ENCODE data around the gene HS3ST3A1.

The HS3ST3A1 gene

DNA sequence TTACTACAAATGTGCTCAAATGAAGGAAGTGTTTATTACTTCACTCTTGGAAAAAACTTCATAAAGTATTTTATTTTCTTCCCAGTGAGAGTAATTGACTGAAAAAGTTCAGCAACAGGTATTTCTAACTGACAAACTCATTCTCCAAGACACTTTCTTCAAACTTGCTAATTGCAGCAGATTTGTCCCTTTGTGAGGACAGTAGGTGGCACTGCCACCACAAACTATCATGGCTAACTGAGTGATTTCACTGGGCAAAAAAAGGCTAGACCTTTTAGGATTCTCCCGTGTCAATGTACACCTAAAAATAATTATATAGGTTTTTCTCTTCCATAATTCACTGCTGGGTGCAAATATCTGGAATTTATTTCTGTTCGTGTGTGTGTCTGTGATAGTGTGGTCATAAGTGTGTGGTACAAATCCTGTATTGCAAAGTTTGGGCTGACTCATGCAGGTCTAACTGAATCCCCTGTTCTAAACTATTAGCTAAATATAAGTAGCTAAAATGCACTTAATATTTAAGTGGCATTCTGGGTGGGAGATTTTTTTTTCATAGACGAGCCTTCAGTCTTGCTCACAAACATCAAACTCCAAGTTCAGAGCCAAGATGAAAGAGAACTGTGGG, 3.9 kb downstream of the HS3ST3A1 start:
- peak; percentile 43 for DNase-seq

DNA sequence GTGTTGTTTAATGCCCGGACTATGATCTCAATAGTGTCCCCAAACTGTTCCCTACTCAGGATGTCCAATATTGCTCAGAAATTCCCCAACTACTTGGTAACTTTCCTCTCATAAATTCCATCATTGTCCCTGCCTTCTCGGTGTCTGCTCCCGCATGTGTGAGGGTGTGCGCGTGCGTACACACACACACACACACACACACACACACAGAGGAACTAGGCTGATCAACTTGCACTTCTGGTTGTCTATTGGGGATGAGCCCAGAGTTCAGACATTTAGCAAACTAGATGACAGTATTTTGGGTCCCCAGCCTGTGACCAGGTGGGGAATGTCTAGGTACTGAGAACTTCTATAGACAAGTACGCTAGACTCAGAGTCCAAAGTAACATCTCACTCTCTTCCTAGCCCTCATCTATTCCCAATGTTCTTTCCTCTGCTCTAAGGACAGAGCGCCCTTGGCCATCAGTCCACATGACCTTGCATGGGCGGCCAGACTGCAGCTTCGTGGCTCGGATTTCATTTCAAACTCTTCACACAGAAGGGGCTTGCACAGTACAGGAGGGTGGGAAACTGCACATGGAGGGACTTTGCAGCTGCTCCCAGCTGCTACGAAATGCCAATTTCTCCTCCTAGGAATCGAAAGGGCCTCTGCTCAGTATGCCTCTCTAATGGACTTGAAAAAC, 5.3 kb downstream of the HS3ST3A1 start:
- DNase-seq, result no peak

DNA sequence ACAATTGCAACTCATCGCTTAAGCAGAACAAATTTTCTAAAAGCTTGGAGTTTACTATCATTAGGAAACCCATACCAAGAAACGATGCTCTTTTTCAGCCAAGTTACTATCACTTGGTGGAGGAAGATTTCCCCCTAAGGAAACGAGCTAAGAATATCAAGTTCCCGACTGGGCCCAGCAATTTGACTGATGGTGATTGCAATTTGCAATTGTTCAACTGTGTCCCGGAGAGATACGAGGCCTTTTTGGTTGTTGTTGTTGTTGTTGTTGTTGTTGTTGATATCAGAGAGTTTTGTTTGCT, 6.2 kb downstream of the HS3ST3A1 start:
- no peak for DNase-seq

DNA sequence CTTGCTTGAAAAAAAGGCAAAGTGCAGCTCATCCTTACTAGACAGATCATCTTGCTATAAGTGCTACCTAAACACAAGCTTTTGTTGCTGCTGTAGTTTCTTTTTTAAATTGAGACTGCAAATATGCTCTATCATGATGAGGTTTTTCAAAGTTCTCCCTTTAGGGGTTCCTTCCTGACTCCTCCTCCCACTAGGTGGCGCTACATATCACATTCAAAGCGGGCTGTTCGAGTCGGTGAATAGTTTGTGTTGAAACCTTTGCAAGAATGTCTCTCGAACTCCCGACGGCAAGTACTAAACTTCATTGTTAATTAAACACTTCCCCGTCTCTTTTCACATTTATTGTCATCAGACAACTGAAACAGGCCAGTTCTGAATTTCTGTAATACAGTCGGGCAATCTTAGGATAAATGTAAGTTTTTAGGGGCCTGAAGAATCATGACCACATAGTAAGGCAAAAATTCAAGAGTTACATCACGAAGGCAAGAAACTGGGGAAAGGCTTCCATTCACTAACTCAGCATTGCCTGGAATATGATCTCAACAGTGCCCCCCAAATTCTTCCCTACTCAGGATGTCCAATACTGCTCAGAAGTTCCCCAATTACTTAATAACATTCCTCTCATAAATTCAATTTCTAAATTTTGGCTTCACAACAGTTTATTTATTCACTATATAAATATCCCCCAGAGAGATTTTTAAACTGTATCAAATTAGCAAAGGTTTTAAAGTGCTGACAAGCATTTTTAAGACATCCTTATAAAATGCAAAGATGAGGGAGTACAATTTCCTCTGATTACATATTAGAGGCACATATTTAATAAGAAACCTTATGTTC, 6.7 kb downstream of the HS3ST3A1 start:
- peak; percentile 86 for DNase-seq

DNA sequence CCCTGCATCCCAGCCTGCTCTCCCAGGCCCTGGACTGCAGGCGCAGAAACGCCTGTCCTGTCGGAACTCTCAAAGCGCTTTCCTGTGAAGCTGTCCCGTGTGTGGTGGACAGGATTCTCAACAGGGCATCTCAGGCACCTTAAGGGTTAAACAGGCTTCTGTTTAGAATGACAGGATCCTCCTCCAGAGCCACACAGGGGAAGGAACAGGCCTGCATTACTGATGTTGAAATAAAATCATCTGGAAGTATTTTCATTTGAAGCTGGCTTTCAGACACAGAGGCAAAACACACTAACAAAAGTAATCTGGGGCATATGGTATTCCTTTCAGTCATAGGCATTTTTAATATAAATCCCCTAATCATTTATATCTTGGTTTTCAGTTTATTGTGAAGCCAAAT, 7.4 kb downstream of the HS3ST3A1 start:
- DNase-seq, result no peak

DNA sequence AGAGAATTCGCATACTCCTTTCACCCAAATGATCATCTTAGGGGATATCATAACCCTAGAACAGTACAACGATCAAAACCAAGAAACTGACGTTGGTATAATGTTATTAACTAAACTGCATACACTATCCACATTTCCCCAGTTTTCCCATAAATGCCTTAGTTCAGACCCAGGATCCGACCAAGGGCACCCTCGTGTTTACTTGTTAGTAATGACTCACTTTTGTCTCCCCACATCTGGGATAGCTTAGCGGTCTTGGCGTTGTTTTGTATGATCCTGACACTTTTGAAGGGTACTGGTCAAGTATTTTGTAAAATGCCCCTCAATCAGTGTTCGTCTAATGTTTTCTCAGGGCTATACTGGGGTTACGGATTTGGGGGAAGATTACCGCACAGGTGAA, 8.0 kb downstream of the HS3ST3A1 start:
- DNase-seq, result no peak

DNA sequence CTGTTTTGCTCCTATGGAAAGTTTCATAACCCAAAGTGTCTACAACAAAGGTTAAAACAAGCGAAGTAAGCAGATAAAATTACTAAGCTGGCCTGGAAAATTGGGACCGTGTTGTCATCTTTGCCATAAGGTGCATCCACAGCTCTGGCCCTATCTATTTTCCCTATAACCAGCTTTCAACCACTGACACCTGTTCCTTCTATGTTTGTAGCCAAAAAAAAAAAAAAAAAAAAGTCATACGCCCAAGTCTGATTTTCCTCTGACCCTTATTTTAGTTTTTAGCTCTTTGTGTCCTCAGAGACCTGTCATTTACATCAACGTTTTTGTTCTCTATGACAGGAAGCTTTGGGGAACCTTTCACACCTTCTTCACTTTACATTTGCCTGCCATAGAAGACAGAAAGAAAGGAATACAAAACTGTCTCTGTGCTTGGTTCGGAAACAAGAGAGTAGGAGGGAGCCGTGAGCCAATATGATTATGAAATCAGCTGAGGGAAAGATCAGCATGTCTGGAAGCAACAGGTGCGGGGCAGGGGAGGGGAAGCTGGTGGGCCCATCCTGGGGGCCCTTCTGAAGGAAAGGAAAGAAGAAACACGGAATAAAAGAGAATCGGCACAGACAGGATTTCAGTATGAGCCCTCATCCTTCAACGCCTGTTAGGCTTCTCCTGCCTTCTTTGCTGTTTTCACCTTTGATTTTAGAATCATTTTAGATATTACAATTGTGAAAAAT, 8.5 kb downstream of the HS3ST3A1 start:
- no peak for DNase-seq

DNA sequence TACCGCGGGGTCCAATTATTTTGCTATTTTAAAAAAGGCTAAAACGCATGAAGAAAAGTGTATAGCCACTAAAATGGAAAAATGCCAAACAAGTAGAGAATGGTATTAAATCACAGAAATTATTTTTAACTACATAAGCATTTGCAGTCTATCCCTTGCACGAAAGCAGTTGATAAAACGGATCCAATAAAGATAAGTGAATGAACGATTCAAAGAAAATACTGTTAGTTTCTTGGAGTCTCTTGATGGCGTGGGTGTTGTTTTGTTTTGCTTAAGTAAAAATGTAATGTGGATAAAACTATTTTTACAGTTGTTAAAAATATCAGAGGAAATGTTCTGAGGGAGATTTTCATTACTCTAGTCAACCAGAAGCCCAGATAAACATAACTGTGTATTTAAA, 9.3 kb downstream of the HS3ST3A1 start:
- DNase-seq, result no peak

DNA sequence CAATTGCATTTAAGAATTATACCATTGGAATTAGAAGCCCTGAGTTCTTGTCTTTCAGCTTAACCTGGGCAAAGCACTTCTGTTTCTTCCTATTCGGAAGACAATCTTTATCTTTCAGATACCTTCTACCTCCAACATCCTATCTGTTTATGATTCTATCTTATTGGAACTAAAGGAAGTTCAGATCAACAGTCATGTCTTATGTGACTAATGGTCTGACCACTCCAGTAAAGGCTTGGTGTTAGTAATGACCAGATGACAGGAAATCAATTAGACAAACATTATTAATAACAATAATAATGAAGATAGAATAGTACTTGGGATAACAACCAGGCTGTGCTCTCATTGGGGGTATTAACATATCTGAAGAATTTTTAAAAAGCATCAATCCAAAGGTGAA, 11.3 kb downstream of the HS3ST3A1 start:
- DNase-seq, result no peak

DNA sequence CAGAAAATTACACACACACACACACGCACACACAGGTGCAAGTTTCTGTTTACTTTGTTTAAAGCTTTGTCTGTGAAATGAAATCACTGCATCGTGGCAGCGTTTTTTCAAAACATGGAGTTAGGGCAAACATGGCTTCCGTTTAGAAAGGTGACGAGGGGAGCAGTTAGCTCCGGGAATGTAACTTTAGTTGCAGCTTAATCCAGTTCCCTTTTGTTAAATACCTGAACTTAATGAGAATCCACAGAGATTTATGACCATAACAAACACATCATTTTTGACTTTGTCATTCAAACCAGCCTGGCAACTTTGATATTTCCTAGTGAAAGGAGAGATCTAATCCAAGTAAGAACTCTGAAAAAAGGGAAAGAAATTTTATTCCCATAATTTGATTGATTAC, 12.1 kb downstream of the HS3ST3A1 start:
- DNase-seq, result no peak

DNA sequence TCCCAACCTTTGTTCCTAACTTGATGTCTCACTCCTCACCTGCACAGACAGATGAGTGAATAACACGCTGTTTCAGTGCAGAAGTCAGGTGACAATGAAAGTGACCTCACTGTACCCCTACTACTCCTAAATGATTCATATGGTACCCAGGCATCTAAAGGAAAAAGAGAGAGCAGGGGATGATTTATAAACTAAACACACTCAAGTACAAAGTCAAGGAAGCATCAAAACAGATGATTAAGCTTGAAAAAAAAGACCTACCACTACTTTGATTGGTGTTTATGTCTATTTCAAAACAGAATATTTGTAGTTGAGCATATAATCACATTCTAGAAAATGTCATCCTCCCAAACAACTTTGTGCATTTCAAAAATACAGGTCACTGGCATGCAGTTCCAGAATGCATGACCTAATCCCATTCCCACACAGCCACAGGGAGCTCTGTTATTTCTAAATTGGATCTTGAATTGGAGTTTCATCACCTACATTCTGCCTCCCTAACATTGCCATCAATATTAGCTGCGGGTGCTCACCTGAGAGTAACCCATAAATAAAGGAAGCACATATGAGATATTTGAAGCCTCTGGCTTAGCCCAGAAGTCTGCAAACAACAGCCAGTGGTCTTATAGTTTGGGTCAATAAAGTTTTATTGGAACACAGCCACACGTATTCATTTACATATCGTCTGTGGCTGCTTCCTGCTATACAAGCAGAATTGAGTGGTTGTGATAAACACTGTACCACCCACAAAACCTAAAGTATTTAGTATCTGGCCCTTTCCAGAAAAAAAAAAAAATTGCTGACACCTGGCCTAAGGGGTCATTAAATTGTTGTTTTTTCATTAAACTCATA, 14.0 kb downstream of the HS3ST3A1 start:
- DNase-seq, result no peak

DNA sequence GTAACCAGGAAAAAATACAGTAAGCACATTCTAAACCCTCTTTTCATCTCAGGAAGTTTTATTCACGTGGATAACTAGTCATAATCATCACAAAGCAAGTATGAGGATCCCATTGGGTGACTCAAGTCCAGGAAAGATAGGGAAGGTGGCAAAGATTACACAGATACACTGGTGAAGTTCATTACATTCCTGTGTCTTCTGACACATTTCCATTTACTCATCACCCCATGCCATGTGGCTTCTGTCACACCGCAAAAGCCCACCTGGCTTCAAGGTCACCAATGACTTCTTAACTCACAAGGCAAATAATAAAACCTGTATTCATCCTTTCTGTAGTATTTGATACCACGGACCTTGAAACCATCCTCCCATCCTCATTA, 17.0 kb downstream of the HS3ST3A1 start:
- DNase-seq, result no peak

DNA sequence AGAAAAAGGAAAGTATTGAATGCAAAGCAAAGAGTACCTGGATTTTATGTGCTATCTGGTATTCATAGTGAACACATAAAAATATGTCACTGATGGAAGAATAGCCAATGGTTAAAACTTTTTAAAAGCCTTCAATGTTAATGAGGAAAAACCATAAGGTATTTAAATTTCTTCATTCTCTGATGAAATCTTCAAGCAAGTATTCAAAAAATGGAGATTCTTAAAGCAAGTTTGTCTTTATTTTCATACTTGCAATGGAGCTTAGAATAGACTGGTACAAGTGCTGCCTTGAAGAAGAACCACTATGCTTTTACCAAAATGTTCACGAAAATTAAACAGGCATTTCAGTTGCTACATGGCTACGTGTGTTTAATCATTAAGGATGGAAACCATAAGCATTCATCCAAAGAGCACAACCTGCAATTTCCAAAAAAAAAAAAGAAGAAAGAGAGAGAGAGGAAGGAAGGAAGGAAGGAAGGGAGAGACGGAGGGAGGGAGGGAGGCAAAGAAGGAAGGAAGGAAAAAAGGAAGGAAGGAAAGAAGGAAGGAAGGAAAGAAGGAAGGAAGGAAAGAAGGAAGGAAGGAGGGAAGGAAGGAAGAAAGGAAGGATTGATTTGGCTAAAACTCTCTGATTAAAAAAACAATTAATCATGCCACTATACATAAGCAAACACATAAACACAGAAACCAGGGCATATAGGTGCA, 17.6 kb downstream of the HS3ST3A1 start:
- no peak for DNase-seq

DNA sequence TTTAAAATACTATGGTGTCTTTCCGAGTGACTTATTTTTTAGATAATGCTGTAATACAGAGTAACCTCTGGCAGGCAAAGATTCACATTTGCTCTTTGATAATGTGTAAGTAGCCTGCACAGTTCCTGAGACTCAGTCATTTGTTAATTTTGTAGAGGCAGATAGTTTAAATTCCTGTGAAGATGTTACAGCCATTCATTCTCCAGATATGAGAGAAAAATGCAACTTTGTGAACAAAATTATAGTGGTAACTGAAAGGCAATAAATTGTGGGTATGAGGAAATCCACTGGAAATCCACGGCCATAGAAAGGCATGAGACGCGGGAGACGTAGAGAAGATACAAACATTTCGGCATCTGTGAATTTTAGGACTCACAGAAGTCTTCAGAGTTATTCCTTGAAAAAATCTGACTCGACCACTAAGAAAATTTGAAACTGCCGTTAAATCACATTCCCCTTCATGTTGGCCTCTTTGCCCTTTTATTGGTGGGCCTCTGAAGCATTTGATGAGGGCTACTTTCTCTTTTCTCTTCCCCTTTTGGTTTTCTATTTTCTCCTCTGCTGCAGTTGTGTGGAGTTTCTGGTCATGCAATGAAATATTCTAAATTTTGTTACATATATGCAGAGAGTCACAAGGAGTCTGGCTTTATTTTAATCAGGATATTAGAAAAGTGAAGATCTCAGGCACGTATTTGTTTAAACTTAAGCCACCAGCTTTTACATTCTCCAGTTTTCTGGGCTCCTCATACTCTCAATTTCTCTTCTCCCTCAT, 18.8 kb downstream of the HS3ST3A1 start:
- no peak for DNase-seq

DNA sequence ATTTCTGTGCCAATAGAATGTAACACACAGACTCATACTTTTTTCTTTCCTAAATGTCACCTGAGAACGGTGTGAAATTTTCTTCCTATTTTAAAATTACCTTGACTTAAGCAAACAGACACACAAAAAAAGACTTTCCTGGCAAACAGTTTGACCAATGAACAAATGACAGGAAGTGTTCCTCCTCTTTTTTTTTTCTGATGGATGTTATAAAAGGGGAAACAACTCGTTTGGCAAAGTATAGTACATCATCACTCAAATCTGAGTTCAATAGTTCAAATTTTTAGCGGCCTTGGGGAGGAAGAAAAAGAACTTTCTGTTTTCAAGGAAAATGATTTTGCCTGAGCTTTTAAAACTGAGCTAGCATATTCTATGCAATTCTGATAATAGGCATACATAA, 19.8 kb downstream of the HS3ST3A1 start:
- no peak for DNase-seq

DNA sequence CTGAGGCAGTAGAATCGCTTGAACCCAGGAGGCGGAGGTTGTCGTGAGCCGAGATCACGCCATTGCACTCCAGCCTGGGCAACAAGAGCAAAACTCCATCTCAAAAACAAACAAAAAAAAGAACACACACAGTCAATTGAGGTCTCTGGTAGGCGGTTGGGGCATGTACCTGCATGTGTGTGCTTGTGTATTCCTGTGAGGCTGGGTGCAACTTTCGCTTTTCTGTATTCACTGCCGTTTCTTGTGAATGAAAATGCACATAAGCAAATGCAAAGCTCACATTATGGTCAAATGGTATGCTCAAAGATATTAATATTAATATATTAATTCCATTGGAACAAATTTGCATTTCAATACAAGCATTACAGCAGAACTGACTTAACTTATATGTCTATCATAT, 20.9 kb downstream of the HS3ST3A1 start:
- DNase-seq, result no peak

DNA sequence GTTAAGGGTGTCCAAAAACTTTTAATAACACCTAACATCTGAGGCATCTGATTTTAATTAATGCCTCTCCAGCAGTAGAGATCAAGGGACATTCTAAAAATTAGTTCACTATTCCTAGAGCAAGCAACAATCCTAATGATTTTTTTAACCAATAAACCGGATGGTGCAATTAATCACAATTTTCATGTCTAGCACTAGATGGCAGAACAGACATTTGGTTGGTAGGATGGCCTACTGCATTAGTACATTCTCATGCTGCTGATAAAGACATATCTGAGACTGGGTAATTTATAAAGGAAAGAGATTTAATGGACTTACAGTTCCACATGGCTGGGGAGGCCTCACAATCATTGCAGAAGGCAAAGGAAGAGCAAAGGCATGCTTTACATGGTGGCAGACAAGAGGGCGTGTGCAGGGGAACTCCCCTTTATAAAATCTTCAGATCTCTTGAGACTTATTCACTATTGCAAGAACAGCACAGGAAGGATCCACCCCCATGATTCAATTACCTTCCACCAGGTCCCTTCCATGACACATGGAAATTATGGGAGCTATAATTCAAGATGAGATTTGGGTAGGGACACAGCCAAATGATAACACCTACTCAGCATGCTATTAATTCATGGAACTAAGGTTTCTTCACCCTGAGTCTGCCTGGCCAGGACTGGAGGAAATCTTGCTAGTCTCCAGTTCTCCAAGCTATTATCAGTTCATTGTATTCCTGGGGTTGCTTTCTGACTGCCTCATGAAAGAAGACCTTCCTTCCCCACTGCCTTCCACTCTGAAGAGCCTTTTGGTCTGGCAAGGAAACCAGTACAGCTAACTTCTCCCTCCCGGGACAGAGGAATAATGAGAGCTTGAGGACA, 24.8 kb downstream of the HS3ST3A1 start:
- DNase-seq, result no peak

DNA sequence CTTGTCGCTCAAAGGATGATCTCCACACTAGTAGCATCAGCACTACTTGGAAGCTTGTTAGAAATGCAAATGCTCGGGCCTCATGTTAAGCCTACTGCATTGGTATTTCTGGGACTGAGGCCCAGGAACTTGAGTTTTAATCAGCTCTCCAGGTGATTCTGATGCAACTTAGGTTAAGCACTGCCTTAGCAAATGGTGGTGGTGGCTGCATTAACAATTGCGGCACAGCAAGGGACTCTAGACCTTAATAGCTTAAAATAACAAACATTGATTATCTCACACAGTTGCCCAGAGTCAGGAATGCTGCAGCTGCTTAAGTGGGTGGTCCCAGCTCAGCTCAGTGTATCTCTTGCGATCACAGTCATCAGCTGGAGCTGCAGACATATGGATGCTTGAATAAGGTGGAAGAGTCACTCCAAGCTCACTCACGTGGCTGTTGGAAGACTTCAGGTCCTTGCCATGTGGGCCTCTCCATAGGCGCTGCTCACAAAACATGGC, 25.8 kb downstream of the HS3ST3A1 start:
- DNase-seq, result no peak

DNA sequence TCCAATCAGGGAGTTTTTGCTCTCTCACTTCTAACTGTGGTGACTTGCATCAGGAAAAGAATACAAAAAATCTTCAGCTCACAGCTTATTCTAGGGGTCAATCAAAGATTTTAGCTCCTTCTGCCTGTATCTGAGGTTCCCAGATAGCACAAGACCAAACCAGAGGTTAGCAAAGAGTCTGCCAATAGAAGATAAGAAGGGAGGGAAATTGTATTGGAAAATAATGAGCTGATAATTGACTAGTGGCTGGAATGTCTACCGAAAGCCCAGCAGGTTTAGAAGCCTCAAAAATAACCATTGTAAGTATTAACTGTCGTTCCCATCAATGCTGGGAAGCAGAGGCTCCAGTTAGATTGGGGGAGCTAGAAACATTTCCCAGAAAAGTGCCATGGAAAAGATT, 26.3 kb downstream of the HS3ST3A1 start:
- DNase-seq, result no peak

DNA sequence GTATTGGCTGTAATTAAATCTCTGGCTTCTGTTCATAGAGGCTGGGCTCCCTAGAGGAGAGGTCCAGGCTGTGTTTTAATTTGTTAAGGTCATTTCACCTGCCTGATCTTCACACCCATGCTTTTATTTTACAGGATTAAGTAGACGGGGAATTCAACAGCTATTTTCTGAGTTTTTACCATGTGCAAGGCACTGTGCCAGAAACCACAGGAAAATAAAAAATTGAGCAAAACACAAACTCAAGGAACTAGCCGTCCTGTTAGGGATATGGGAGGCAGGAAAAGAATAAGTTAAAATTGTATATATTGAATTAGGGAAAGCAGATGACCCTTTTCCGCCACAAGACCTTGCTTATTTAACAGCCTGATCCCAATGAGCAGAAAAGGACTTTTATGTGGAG, 29.1 kb downstream of the HS3ST3A1 start:
- no peak for DNase-seq

Measured in activated CD4-positive, alpha-beta T cell treated with anti-CD3 and anti-CD28 coated beads, Interleukin-2, Interleukin-6, amounts not matched to agents 100 ng/mL and 50 ng/mL, durations not matched to agents 16 hours and 8 hours (primary cell).